ENCODE data around the gene CCDC6.

The CCDC6 gene

DNA sequence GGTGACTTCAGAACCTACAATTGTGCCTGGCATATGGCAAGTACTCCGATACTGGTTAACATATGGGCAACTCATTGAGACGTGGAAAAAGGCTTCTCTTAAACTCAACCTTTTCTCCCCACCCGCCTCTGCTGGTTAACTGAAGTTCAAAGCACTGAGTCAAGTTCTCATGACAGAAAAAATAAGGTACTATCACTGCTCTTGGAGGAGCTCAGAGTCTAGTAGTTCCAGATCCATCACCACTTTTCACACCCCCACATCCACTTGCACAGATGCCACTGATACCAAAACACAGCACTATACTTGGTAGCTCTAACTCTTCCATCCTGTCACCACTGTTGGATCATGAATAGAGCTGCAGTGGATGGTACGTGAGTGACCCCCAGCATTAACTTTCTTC is 36.2 kb downstream of the CCDC6 start:
- Histone ChIP-seq H3K4me3 (IDR thresholded peaks at IDR 0.05; ENCODE audit: insufficient read depth, low read depth, low read length) (no peak overlapping the region), H3K36me3 (ENCODE audit: insufficient read depth) (no peaks in the 10 kb centered on the region), H2AFZ (ENCODE audit: low read depth) (no peak overlapping the region), H3K79me2 (ENCODE audit: insufficient read depth, low read depth) (peaks cover 21% of the 10 kb centered on the region; the same call in 1 of the 2 replicates), H4K20me1 (ENCODE audit: insufficient read depth) (0 out of 2 replicates have a peak, but pooled peaks cover 4% of the 10 kb centered on the region), H3K4me1 (ENCODE audit: low read depth, poor library complexity, severe bottlenecking) (no peaks in the 10 kb centered on the region), H3K27me3 (ENCODE audit: insufficient read depth, low read depth) (no peaks in the 10 kb centered on the region), H3K27ac (no peak overlapping the region), H3K9ac (no peak overlapping the region), H3K4me2 (no peak overlapping the region)
- TF ChIP-seq, protein P1, sequence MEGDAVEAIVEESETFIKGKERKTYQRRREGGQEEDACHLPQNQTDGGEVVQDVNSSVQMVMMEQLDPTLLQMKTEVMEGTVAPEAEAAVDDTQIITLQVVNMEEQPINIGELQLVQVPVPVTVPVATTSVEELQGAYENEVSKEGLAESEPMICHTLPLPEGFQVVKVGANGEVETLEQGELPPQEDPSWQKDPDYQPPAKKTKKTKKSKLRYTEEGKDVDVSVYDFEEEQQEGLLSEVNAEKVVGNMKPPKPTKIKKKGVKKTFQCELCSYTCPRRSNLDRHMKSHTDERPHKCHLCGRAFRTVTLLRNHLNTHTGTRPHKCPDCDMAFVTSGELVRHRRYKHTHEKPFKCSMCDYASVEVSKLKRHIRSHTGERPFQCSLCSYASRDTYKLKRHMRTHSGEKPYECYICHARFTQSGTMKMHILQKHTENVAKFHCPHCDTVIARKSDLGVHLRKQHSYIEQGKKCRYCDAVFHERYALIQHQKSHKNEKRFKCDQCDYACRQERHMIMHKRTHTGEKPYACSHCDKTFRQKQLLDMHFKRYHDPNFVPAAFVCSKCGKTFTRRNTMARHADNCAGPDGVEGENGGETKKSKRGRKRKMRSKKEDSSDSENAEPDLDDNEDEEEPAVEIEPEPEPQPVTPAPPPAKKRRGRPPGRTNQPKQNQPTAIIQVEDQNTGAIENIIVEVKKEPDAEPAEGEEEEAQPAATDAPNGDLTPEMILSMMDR (conservative IDR thresholded peaks at IDR 0.05; ENCODE audit: low read depth, low read length): no peak

DNA sequence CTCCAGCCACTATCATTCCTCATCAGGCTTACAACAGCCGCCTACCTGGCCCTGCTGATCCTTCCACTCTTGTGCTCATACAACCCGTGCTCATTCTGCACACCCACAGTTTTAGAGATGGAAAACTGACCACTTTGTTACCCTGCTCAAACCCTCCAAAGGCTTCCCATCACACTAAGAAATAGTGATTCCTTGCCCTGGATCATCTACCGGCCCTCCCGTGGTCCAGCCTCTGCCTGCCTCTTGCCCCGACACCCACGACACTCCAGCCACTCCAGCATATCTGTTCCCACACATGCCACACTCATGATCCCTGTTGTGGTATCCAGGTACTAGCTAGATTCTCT is 36.8 kb downstream of the CCDC6 start:
- peaks cover 4% of the 10 kb centered on the region; the same call in 1 of the 2 replicates for H4K20me1 ChIP-seq (ENCODE audit: insufficient read depth)
- H3K79me2 ChIP-seq (ENCODE audit: insufficient read depth, low read depth): peaks cover 17% of the 10 kb centered on the region; the same call in 1 of the 2 replicates
- H2AFZ ChIP-seq (ENCODE audit: low read depth): no peak overlapping the region
- H3K36me3 ChIP-seq (ENCODE audit: insufficient read depth): no peaks in the 10 kb centered on the region
- H3K27me3 ChIP-seq (ENCODE audit: insufficient read depth, low read depth): no peaks in the 10 kb centered on the region
- no peak overlapping the region for H3K9ac ChIP-seq
- H3K4me3 ChIP-seq (IDR thresholded peaks at IDR 0.05; ENCODE audit: insufficient read depth, low read depth, low read length): no peak overlapping the region
- H3K4me1 ChIP-seq (ENCODE audit: low read depth, poor library complexity, severe bottlenecking): no peaks in the 10 kb centered on the region
- TF ChIP-seq, protein P1 (conservative IDR thresholded peaks at IDR 0.05; ENCODE audit: low read depth, low read length): no peak
- H3K27ac ChIP-seq: no peak overlapping the region
- no peak overlapping the region for H3K4me2 ChIP-seq

DNA sequence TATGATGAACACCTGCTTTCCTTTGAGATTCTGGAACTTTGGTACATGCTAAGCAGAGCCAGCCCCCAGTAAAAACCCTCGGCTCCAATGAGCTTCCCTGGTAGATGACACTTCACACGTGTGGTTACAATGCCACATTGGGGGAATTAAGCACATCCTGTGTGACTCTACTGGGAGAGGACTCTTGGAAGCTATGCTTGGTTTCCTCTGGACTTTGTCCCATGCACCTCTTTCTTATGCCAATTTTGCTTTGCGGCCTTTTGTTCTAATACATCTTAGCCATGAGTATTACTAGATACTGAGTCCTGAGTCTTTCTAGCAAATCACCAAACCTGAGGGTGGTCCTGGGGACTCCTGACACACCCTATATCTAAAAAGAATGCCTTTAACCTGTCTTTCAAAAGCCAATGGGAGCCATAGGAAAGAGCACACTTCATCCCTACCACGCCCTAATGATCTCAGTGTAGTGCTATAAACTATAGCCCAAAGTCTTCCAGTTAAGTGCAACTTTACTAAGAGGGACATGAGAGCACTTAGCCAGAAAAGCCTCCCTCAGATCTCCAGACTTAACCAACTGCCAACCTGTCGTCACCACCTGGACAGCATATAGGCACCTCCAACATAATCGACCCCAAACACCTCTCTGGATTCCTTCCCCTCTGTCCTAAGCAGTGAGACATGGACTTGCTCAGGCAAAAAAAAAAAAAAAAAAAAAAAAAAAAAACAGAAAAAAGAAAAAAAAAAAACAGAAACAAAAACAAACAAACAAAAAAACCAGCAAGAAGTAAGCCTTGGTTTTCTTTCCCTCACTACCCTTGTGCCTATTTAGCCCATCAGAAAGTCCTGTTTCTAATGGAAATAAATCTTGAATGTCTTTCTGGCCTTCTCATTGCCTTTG is 37.4 kb downstream of the CCDC6 start:
- peaks cover 4% of the 10 kb centered on the region; the same call in 1 of the 2 replicates for H4K20me1 ChIP-seq (ENCODE audit: insufficient read depth)
- H3K4me2 ChIP-seq: no peak overlapping the region
- no peak overlapping the region for H3K9ac ChIP-seq

DNA sequence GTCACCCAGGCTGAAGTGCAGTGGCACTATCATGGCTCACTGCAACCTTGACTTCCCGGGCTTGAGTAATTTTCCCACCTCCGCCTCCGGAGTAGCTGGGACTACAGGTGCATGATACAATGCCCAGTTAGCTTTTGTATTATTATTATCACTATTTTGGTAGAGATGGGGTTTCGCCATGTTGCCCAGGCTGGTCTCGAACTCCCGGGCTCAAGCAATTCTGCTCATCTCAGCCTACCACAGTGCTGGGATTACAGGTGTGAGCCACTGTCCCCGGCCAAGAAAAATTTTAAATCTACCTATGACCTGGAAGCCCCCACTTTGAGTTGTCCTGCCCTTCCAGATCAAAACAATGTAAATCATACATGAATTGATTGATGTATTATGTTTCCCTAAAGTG is 38.8 kb downstream of the CCDC6 start:
- Histone ChIP-seq H3K27me3 (ENCODE audit: insufficient read depth, low read depth) (no peaks in the 10 kb centered on the region), H3K27ac (no peak overlapping the region), H3K9ac (no peak overlapping the region), H4K20me1 (ENCODE audit: insufficient read depth) (peaks cover 4% of the 10 kb centered on the region; the same call in 1 of the 2 replicates), H2AFZ (ENCODE audit: low read depth) (no peak overlapping the region), H3K4me2 (no peak overlapping the region), H3K4me1 (ENCODE audit: low read depth, poor library complexity, severe bottlenecking) (no peaks in the 10 kb centered on the region), H3K79me2 (ENCODE audit: insufficient read depth, low read depth) (peaks cover 13% of the 10 kb centered on the region; the same call in 1 of the 2 replicates), H3K4me3 (IDR thresholded peaks at IDR 0.05; ENCODE audit: insufficient read depth, low read depth, low read length) (no peak overlapping the region), H3K36me3 (ENCODE audit: insufficient read depth) (no peaks in the 10 kb centered on the region)
- TF ChIP-seq, protein P1 (conservative IDR thresholded peaks at IDR 0.05; ENCODE audit: low read depth, low read length): no peak

More for the DNA sequence above, 37.4 kb downstream of the CCDC6 start:
- peaks cover 17% of the 10 kb centered on the region; the same call in 1 of the 2 replicates for H3K79me2 ChIP-seq (ENCODE audit: insufficient read depth, low read depth)
- H3K36me3 ChIP-seq (ENCODE audit: insufficient read depth): no peaks in the 10 kb centered on the region
- no peaks in the 10 kb centered on the region for H3K27me3 ChIP-seq (ENCODE audit: insufficient read depth, low read depth)
- H3K27ac ChIP-seq: no peak overlapping the region
- no peak overlapping the region for H3K4me3 ChIP-seq (IDR thresholded peaks at IDR 0.05; ENCODE audit: insufficient read depth, low read depth, low read length)
- no peaks in the 10 kb centered on the region for H3K4me1 ChIP-seq (ENCODE audit: low read depth, poor library complexity, severe bottlenecking)
- TF ChIP-seq, protein P1 (conservative IDR thresholded peaks at IDR 0.05; ENCODE audit: low read depth, low read length): no peak
- H2AFZ ChIP-seq (ENCODE audit: low read depth): no peak overlapping the region

Data from KMS-11 (cell line).